Activated naive CD8-positive, alpha-beta T cell treated with anti-CD3 and anti-CD28 coated beads for 36 hours (primary cell): ENCODE results near the gene RIPOR2. TPM values are rescaled to one million over a fixed set of nuclear protein-coding genes. Genes with fewer than 3 reads are reported as not detected.
A peak's percentile ranks its signal among the peaks of the same experiment; 100 is the strongest.

ENCODE experiments used
- DNase-seq: peaks from one replicate; pipeline ENCODE4 v3.0.0; 2021
- H3K27ac Mint-ChIP-seq: one replicate; pipeline ENCODE4 v1.8.0; 2022; ENCODE audit warnings: mild to moderate bottlenecking, moderate library complexity, mixed read lengths
- H3K27me3 Mint-ChIP-seq: one replicate; pipeline ENCODE4 v1.8.0; 2022; ENCODE audit warnings: mild to moderate bottlenecking, mixed read lengths
- H3K36me3 Mint-ChIP-seq: one replicate; pipeline ENCODE4 v1.8.0; 2021; ENCODE audit warnings: mild to moderate bottlenecking, mixed read lengths
- H3K4me1 Mint-ChIP-seq: one replicate; pipeline ENCODE4 v1.8.0; 2021; ENCODE audit warnings: mixed read lengths
- H3K4me3 Mint-ChIP-seq: one replicate; pipeline ENCODE4 v1.8.0; 2022; ENCODE audit warnings: mild to moderate bottlenecking, moderate library complexity, mixed read lengths
- H3K9me3 Mint-ChIP-seq: one replicate; pipeline ENCODE4 v1.8.0; 2022; ENCODE audit warnings: mixed read lengths
- total RNA-seq, 2 experiments: library from RNA; stranded (reverse); gene quantifications; one replicate each; pipeline ENCODE4 v1.2.3, GENCODE V29; 2021

Gene RIPOR2
- total RNA-seq, 2 experiments from 2014 or later: 75.2 to 80.0 TPM

DNA sequence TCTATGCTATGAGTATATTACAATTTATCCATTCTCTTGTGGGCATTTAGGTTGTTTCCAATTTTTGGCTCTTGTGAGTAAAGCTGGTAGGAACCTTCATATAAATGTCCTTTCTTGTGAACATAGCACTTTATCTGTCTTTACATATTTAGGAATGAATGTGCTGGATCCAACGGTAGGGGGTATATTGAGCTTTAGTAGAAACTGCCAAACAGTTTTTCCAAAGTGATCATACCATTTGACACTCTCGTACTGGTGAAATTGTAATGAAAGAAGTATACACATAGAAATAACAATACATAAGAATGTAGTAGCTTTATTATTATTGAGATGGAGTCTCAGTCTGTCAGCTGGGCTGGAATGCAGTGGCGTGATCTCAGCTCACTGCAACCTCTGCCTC lies 106.1 kb downstream of the RIPOR2 start:
- Mint-ChIP-seq H3K27ac (peak overlapping the region; percentile 11), H3K27me3 (no peaks in the 10 kb centered on the region), H3K9me3 (peaks cover 3% of the 10 kb centered on the region), H3K4me3 (no peak overlapping the region), H3K36me3 (peaks cover 27% of the 10 kb centered on the region), H3K4me1 (peaks cover 26% of the 10 kb centered on the region)
- DNase-seq: no peak

DNA sequence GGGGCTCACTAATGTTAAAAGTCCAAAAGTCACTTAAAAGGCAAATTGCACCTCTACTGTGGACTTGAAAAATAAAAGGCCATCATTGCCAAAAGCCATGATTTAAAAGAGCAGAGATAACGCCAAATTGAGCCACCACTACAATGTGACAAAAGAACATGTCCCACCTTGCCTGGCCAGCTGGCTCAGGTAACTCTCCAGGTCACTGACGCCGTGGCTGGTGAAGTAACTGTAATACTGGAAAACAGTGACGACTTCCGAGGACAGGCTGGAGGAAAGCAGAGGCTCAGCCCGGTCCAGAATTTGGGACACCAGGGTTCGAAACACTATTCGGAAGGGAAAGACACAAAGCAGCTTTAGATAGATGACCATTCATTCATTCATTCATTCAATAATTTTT lies 107.8 kb downstream of the RIPOR2 start:
- Mint-ChIP-seq H3K36me3 (peaks cover 21% of the 10 kb centered on the region), H3K4me1 (peaks cover 22% of the 10 kb centered on the region), H3K27ac (peak overlapping the region; percentile 66), H3K4me3 (no peak overlapping the region), H3K9me3 (no peaks in the 10 kb centered on the region), H3K27me3 (no peaks in the 10 kb centered on the region)
- DNase-seq: no peak

DNA sequence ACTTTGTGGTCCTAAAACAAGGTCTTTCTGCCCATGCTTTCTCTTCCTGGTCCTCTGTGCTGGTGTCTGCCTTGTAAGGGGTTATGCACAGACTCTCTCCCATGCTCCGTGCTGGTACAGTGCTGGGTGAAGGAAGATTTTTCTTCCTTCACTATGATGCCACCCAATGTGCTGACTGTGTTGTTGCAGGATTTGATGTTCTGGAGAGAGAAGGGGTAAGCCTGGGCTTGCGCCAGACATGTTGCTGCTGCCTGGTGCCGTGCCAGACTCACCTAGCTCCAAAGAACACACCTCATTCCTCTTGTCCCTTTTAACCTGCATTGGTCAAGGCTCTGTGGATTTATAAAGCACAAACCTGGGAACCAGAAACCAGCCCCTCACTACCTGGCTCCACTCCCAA lies 108.6 kb downstream of the RIPOR2 start:
- Mint-ChIP-seq H3K9me3 (no peaks in the 10 kb centered on the region), H3K27ac (peak overlapping the region; percentile 66), H3K27me3 (no peaks in the 10 kb centered on the region), H3K36me3 (peaks cover 19% of the 10 kb centered on the region), H3K4me1 (peaks cover 17% of the 10 kb centered on the region), H3K4me3 (no peak overlapping the region)
- no peak for DNase-seq

DNA sequence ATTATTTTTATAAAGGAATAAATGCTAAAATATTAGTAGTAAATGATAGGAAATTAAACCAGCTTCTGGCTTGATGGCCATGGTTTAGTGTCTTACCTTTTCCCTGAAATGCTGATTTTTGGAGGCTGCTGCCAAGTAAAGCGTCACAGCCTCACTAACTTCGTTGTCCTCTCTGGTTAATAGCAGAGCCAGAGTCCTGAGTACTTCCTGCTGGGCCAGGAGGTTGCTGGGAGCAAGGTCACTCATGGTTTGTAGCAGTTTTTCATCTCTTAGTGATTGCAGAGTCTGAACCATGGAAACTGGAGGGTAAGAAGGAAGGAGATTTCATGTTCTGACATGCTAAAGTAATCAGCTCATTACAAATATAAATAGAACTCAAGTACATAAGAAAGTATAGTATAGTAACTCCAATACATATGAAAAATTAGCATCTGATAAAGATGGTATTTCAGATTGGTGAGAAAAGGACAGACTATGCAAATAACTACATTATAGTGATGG lies 110.6 kb downstream of the RIPOR2 start:
- DNase-seq: no peak
- Mint-ChIP-seq H3K4me3 (no peak overlapping the region), H3K27ac (peak overlapping the region; percentile 64), H3K4me1 (peaks cover 16% of the 10 kb centered on the region), H3K9me3 (no peaks in the 10 kb centered on the region), H3K36me3 (peaks cover 20% of the 10 kb centered on the region), H3K27me3 (no peaks in the 10 kb centered on the region)

DNA sequence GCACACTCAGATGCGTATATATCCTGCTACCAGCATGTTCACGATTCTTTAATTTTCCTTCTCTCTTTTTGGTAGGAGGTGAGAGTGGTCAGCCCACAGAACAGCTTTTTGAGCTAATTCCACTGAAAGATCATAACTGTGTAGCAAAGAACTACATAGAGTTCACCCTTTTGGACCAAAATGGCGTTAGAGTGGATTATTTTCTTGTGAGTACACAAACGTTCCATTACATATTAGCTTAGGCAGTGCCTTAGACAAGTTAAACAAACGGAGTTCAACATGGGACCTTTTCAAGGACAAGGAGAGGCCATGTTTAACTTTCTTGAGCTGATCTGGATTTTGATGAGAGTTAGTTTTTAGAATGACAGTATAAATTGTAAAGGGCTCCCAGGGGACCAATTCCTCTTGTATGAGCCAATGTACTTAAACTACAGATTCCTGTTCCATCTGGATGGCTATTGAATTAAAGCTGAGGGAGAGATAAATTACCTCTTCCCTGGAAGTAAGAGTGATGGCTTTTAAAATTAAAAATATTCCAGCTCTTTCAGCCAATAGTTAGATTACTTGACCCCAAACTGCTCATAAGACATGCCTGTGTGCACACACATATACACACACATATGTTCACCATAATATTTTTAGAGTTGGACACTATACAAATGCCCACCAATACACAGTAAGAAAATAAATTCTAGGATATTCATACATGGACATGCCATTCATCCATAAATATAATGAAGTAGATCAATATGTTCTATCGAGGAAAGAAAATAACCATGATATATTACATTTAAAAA lies 111.4 kb downstream of the RIPOR2 start:
- DNase-seq: no peak
- peaks cover 20% of the 10 kb centered on the region for H3K36me3 Mint-ChIP-seq
- H3K27me3 Mint-ChIP-seq: no peaks in the 10 kb centered on the region
- H3K4me3 Mint-ChIP-seq: no peak overlapping the region
- peaks cover 12% of the 10 kb centered on the region for H3K4me1 Mint-ChIP-seq
- H3K27ac Mint-ChIP-seq: peak overlapping the region; percentile 67
- no peaks in the 10 kb centered on the region for H3K9me3 Mint-ChIP-seq

DNA sequence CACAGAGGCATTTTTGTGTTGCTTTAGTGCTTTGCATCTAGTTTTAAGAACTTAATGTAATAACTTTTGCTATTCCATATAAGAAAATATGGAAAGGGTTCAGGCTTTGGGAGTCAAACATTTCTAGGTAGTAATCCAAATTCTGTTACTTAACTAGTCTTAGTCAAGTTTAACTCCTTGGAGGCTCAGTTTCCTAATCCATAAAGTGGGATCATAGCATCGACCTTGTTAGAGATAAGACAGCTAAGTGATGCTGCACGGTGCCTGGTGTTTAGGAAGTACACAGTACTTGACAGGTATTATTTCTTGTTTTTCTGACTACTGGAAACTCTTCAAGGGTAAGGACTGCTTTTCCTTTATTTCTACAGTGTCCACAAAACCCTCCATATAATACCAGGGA lies 112.6 kb downstream of the RIPOR2 start:
- no peak for DNase-seq
- H3K27me3 Mint-ChIP-seq: no peaks in the 10 kb centered on the region

DNA sequence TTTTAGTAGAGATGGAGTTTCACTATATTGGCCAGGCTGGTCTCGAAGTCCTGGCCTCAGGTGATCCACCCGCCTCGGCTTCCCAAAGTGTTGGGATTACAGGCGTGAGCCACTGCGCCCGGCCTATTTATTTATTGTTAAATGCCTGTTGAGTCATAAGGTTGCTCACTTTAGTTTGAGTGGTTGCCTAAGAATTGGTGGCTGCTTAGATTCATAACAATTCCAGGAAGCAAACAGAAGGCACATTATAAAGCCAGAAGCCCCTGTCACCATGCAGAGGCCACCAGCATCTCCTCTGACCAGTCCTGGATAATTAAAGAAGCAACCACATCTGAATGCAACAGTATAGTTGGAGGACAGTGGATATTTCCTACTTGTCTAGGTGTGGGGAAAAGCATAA lies 113.1 kb downstream of the RIPOR2 start:
- H3K4me3 Mint-ChIP-seq: no peak overlapping the region
- H3K27ac Mint-ChIP-seq: peak overlapping the region; percentile 45
- no peaks in the 10 kb centered on the region for H3K27me3 Mint-ChIP-seq
- peaks cover 26% of the 10 kb centered on the region for H3K36me3 Mint-ChIP-seq
- DNase-seq: no peak
- H3K4me1 Mint-ChIP-seq: peaks cover 11% of the 10 kb centered on the region
- no peaks in the 10 kb centered on the region for H3K9me3 Mint-ChIP-seq

More for the DNA sequence above, 112.6 kb downstream of the RIPOR2 start:
- Mint-ChIP-seq H3K9me3 (no peaks in the 10 kb centered on the region), H3K27ac (peak overlapping the region; percentile 45), H3K4me3 (no peak overlapping the region), H3K4me1 (peaks cover 11% of the 10 kb centered on the region), H3K36me3 (peaks cover 24% of the 10 kb centered on the region)

DNA sequence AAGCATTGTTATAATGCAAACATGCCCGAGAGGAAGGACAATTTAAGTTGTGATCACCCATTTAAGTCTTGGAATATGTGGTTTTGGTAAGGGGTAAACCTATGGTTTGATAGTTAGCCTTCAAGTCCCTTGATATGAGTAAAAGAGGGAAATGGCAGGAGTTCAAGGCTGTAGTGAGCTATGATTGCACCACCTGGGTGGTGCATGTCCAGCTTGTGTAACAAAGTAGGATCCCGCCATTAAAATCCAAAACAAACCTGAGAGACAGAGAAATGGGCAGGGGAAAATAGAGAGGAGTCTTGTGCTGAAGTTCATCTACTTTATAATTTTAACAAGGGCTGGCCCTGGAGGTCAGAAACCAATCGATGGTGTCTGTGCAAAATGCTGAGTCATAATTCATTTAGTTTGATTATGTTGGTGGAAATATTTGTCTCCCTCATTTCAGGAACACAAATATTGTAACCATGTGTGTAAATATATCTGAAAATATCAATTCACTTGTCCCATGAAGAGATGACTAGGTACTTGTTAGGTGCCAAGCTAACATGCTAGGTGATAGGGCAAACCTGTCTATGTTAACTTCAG lies 113.8 kb downstream of the RIPOR2 start:
- Mint-ChIP-seq H3K9me3 (no peaks in the 10 kb centered on the region), H3K36me3 (peaks cover 22% of the 10 kb centered on the region), H3K4me1 (peaks cover 9% of the 10 kb centered on the region), H3K4me3 (no peak overlapping the region), H3K27ac (peak overlapping the region; percentile 82), H3K27me3 (no peaks in the 10 kb centered on the region)
- DNase-seq: no peak

DNA sequence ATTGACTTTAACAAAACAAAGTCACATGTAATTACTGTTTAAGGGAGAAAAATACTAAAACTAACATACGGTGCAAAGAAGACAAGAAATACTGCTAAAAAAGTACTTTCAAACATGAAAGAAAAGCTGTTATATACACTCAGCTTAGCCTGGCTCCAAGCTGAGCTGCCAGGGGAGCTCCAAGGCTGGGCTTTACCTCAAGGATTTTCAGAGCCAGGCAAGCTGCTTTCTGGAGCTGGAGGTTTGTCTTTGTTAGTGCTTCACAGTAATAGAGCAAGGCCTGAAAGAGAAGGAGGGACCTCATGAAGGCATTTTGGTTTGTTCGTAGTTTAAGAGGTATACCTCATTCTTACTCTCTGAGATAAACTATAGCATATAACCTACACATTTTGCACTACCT lies 117.4 kb downstream of the RIPOR2 start:
- peak overlapping the region; percentile 54 for H3K27ac Mint-ChIP-seq
- no peaks in the 10 kb centered on the region for H3K9me3 Mint-ChIP-seq
- peaks cover 7% of the 10 kb centered on the region for H3K4me1 Mint-ChIP-seq

DNA sequence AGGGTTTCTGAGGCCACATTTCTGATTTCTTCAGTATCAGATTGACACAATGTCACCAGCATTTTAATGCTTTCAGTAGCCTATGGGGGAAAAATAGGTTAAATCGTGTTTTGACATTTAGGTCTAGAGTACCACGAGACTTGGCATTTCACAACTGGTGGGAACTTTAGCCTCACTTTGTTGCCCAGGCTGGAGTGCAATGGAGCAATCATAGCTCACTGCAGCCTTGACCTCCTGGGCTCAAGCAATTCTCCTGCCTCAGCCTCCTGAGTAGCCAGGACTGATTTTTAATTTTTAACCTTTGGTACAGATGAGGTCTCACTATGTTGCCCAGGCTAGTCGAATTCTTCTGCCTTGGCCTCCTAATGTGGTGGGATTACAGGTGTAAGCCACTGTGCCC lies 126.0 kb downstream of the RIPOR2 start:
- Mint-ChIP-seq H3K36me3 (peaks cover 20% of the 10 kb centered on the region), H3K27me3 (no peaks in the 10 kb centered on the region), H3K9me3 (no peaks in the 10 kb centered on the region), H3K4me3 (no peak overlapping the region), H3K27ac (peak overlapping the region; percentile 12), H3K4me1 (no peaks in the 10 kb centered on the region)
- no peak for DNase-seq

More for the DNA sequence above, 117.4 kb downstream of the RIPOR2 start:
- no peak for DNase-seq
- Mint-ChIP-seq H3K4me3 (no peak overlapping the region), H3K27me3 (no peaks in the 10 kb centered on the region), H3K36me3 (peaks cover 13% of the 10 kb centered on the region)

DNA sequence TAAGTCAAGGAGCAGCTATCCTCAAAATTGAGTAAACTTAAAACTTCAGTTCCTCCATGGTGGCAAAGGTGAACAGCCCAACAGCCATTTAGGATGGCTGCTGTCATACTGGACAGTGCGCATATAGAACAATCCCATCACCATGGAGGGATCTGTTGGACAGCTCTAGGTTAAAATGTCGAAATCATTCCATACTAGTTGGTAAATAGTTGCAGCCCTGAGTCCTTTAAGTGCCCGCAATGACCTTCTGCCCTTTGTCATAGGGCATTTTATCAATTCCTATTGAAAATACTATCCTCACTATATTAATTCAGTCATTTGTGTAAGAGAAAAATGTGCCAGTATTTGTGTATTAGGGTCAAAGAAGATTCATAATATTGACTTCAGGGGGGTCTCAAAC lies 128.2 kb downstream of the RIPOR2 start:
- H3K9me3 Mint-ChIP-seq: no peaks in the 10 kb centered on the region
- no peak overlapping the region for H3K4me3 Mint-ChIP-seq
- H3K27me3 Mint-ChIP-seq: no peaks in the 10 kb centered on the region
- peaks cover 22% of the 10 kb centered on the region for H3K36me3 Mint-ChIP-seq
- no peak overlapping the region for H3K27ac Mint-ChIP-seq
- H3K4me1 Mint-ChIP-seq: no peaks in the 10 kb centered on the region
- DNase-seq: no peak

DNA sequence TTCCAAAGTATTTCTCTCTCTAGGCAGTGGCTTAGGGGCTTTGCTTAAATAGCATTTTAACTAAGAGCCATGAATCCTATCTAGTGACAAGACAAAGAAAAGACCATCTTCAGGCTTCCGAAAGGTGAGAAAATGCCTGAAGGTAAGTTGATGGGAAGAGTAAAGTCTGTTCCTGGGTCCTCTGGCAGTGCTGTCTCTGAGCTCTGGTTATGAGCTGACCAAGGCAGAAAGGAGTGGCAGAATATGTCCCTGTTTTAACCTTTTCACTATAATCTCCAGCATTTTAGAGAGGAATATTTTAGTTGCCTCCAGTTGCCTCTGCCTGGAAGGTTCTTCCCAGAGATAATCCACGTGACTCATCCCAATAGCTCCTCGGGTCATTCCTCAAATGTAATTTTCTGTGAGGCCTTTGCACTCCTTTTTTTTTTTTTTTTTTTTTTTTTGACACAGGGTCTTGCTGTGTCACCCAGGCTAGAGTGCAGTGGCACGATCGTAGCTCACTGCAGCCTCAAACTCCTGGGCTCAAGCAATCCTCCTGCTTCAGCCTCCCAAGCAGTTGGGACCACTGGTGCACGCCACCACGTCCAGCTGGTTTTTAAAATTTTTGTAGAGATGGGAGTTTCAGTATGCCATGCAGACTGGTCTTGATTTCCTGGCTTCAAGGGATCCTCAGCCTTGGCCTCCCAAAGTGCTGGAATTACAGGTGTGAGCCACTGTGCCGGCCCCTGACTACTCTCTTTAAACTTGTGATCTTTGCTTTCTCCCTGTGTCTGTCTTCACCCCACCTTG lies 133.3 kb downstream of the RIPOR2 start:
- no peaks in the 10 kb centered on the region for H3K27me3 Mint-ChIP-seq
- H3K4me1 Mint-ChIP-seq: peaks cover 10% of the 10 kb centered on the region
- H3K4me3 Mint-ChIP-seq: no peak overlapping the region
- peaks cover 14% of the 10 kb centered on the region for H3K36me3 Mint-ChIP-seq
- H3K9me3 Mint-ChIP-seq: no peaks in the 10 kb centered on the region
- no peak for DNase-seq
- peak overlapping the region; percentile 30 for H3K27ac Mint-ChIP-seq

DNA sequence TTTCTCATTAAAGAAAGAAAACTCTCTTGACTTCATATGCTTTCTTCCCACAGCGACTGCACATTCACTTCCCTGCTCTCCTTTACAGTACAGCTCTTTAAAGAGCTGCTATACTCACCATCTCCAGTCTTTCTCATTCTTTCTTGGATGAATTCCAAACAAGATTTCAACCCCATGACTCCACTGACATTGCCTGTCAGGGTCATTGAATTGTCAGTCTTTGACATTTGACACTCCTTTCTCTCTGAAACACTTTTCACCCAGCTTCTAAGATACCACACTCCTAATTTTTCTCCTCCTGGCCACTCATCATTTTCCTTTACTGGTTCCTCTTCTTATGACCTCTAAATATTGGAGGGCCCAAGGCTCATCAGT lies 136.2 kb downstream of the RIPOR2 start:
- H3K36me3 Mint-ChIP-seq: peaks cover 11% of the 10 kb centered on the region
- no peaks in the 10 kb centered on the region for H3K9me3 Mint-ChIP-seq
- no peak overlapping the region for H3K4me3 Mint-ChIP-seq
- H3K27ac Mint-ChIP-seq: peak overlapping the region; percentile 1
- no peak for DNase-seq
- no peaks in the 10 kb centered on the region for H3K27me3 Mint-ChIP-seq
- H3K4me1 Mint-ChIP-seq: peaks cover 23% of the 10 kb centered on the region

DNA sequence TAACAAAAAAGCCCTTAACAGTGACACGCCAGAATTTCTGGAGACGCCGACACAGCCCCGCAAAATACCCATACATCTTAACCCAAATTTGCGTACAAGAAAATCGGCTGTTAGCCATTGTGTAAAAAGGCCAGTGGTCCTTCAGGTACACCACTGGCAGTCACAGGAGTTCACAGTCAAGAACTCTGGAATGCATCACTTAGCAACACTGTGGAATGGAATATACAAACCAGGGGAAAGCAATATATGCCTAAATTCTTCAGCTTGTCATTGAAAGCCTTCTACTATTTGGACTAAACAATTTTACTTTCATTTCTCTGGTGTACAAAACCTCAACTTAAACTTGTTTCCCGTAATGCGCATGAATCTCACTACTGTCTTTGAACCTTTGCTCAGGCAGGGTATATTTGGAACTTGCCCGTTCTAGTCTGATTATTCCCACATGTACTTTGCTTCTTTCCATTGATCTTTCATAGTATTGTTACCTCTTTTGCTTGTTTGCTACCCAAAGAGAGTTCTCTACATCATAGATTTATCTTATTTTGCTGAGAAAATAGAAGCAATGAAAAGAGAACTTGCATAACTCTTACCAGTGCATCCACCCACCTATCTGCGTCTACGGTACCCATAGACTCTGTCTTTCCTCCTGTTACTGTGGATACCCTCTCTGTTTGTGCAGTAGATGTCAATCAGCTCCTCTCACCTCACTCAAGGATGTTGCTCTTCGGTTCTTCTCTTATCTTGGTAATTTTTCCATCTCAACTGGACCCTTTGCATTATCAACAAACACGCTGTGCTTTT lies 136.8 kb downstream of the RIPOR2 start, which contains the start of gene ARMH2:
Gene ARMH2 (minus strand): TSS at position 178 of the 801 bp plus-strand sequence. CDS start 60 bp downstream, at position 118.
- Mint-ChIP-seq H3K27ac (peak within 1 kb of the TSS; percentile 1), H3K9me3 (no peaks in the 10 kb centered on the region), H3K27me3 (no peaks in the 10 kb centered on the region), H3K4me3 (no peak within 1 kb of the TSS), H3K36me3 (peaks cover 11% of the 10 kb centered on the region), H3K4me1 (peaks cover 23% of the 10 kb centered on the region)
- DNase-seq: no peak
